Measurements from ENCODE around the gene UBASH3B.

UBASH3B gene

DNA sequence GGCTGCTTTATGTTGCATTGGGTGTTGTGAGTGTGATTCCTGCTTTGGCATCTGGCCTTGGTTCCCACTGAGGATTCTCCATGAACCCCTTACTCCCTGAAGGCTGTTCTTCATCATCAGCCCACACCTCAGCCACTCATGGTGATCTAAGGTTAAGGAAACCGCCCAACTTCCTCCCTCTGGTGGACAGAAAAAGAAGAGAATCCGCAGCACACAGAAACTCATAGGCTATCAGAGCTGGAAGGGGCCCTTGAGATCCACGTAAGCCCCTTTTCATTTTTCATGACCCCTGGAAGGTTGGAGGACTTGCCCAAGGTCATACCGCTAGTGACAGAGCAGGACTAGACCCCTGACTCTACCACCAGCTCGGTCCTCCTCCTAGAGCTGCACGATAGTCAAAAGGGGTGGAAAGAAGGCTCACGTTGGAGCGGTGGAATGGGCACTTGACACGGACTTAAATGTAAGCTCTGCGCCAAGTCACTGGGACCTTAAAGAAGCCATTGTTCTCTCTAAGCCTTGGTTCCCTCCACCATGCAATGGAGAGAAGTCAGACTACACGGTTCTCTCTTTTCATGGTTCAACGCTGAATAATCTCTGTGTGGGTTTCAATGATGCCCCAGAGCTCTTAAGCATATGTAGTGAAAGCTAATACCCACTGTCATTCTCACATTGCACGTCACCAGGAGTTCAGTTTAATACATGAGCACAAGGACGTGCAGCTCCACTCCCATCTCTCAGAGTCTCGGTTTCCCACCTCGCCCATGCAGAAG is 99.2 kb downstream of the UBASH3B start:
- DNase-seq (ENCODE audit: low read depth in 2 of 2), result peak in 1 of 2 donors; percentile 30

DNA sequence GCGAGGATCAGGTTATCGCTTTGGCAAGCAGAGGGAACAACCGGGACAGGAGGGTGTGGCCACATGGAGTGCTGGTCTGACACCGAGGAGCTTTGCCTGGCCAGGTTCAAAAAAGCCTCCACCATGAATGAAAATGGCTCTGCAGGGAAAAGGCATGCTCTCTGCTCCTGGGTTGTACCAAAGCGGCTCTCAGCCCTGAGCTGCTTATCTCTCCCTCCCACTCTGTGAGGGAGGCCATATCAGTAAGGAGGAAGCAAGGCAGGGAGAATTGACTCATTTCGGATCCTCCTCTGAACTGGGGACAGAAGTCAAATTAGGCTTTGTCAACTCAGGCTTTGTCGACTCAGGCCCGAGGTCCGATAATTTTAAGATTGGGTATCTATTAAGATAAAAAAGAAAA is 99.9 kb downstream of the UBASH3B start:
- no peak for DNase-seq (ENCODE audit: low read depth in 2 of 2)

DNA sequence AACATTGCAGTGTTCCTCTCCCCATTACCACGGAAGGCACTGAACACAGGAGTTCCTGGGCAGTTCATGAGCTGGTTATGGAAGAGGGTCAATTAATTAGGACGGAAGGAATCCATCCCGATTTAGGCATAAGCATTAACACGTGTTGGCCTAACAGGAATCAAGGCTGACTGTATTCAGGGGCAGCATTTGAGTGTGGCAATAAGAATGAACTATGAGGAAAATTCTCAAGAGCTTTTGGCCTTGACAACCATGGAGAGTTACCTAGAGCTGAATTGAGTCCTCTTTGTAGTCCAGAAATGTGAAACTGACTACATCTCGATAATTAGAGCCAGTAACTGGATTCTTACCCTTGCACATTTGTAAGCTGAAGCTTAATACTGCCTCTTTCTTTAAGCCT is 100.4 kb downstream of the UBASH3B start:
- no peak for DNase-seq (ENCODE audit: low read depth in 2 of 2)

DNA sequence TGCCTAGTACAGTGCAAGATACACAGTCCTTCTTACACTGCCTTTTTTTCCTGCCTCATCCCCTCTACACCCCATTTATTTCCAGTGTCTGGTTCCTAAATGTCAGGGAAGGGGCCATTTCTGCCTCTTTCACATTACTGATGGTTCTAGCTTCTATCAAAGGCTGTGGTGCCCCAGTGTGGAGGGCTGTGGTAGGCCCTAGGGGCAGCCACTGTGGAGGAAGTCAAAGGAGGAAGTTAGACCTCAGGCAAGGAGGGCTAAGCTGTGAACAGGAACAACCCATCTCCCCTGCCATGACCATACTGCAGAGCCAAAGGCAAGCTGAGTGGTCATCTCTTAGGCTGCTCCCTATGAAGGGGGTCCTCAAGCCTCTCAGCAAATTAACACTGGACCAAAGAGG is 100.9 kb downstream of the UBASH3B start:
- DNase-seq (ENCODE audit: low read depth in 2 of 2), result no peak

DNA sequence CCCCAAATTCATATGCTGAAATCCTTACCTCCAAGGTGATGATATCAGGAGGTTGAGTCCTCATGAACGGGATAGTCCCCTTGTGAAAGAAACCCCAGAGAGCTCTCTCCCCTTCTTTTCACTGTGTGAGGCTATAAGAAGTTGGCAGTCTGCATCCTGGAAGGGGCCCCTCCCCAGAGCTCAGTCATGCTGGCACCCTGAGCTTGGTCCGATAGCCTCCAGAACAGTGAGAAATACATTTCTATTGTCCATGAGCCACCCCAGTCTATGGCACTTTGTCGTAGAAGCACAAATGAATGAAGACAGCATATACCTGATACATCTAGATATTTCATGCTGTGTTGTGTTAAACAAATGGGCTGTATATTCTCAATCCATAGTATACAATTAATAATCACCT is 101.7 kb downstream of the UBASH3B start:
- DNase-seq (ENCODE audit: low read depth in 2 of 2), result no peak

DNA sequence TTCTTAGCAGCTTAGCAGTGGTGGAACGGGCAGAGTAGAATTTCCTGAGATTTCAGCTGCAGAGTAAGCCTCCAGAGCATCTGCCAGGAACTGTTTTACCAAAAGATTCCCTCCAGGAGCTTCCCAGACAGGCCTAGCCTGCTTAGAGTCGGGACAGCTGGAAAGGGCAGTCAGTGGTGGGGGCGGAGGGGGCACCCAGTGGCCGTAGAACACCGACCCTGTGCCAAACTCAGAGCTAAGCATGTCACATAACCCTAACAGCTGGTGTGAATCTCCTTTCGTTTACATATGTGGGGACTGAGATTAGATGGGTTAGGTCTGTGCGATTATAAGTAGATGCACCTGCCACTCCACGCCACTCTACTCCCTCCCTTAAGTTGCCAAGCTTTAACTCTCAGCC is 102.8 kb downstream of the UBASH3B start:
- DNase-seq (ENCODE audit: low read depth in 2 of 2), result no peak

DNA sequence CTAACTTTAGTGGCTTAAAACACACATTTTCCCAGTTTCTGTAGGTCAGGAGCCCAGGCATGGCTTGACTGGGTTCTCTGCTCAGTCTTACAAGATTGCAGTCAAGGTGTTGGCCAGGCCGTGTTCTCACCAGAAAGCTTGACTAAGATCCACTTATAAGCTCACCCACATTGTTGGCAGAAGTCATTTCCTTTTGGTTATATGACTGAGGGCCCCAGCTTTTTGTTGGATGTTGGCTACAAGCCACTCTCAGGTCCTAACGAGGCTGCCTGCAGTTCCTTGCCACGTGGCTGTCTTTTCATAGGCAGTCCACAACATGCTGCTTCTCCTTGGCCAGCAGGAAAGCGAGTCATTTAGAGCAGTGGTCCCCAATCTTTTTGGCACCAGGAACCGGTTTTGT is 103.5 kb downstream of the UBASH3B start:
- no peak for DNase-seq (ENCODE audit: low read depth in 2 of 2)

DNA sequence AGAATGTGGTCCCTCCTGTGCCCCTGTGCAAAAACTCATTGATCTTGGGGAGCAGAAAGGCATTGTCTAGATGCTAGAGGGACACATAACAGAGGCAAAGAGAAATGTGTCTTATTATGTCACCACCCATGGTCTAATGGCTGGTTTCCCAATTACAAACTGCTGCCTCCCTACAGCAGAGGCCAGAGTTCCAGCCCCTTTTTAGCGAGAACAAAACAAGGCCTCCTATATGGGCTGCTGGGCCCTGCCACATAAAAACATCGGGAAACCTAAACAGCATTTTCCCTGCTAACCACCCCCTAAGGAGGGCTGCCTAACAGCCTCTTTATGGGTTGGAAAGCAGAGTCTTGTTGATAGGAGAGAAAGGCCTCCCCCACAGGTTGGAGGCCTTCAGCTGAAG is 107.6 kb downstream of the UBASH3B start:
- no peak for DNase-seq (ENCODE audit: low read depth in 2 of 2)

DNA sequence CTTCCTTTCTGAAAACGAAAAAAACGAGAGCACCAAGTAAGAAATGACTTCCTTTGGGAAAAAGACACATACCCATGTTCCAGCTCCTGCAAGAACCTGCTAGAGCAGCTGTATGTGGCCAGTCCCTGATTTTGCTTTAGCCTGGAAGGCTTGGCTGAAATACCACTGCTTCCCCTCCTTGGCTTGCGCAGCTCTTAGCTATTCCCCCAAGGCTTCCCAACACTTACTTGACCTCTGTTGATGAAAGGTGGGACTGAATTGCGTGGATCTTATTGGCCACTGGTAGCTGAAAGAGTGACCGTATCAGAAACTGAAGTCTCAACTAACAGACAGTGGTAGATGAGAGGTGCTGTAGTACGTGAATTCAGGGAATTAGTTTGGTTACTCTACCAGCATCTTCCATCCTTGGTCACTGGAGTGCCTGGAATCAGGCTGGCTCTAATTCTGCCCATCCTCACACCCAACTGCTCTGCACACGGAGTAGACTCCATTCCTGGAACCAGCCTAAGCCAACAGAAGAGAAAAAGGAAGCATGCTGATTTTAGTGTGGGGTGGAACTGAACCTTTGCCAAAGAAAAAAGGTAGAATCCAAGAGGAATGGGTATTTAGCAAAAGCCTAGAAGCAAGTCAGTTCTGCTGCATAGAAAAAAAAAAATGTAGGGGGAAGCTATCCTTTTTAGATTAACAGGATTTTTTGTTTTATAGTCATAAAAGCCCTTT is 109.0 kb downstream of the UBASH3B start:
- no peak for DNase-seq (ENCODE audit: low read depth in 2 of 2)

DNA sequence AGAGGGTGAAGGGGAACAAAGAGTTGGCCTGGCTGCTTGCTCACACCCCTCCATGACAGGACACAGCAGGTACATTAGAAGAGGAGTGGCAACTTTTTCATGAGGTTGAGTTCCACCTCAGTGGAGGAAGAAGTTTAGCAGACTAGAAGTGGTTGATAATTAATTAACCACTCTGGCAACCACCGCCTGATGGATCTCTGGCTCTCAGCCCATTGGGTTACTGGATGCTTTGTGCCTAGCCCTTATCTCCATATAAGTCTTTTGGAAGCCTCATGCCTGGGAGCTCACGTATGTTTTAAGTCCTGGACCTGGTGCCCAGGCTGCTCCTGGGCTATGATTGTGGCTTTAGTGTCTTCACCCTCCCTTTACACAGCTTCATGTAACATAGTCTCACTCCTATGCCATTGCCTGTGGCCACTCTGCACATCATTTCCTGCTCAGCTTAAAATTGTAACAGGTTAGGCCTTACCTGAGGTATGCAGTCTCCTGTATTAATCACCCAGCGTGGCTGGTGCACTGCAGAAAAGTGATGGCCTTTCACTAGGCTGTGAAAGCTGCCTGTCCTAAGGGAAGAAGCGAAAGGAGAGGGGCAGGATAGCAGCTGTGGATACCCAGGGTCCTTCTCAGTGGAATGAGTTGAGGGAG is 110.1 kb downstream of the UBASH3B start:
- no peak for DNase-seq (ENCODE audit: low read depth in 2 of 2)

DNA sequence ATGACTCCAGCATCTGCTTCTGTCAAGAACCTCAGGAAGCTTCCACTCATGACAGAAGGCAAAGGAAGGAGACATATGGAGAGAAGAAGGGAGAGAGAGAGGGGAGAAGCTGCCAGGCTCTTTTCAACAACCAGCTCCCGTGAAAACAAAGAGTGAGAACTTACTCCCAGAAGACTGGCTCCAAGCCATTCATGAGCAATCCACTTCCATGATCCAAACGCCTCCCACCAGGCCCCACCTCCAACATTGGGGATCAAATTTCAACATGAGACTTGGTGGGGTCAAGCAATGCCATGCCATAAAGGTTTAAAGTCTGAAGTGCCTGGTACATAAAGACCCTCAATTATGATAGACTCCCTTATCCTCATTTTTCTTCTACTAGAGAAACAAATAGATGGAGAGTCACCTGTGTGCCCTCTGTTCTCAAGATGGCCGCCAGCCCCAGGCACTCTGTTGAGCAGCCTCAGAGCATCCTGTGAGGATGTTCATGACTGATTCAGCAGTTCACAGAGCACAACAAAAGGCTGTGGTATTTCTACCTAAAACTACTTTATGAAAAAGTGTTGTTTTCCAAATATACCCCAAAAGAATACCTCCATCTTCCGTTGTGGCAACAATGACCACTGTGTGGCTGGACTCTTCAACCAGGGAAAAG is 113.7 kb downstream of the UBASH3B start:
- no peak for DNase-seq (ENCODE audit: low read depth in 2 of 2)

DNA sequence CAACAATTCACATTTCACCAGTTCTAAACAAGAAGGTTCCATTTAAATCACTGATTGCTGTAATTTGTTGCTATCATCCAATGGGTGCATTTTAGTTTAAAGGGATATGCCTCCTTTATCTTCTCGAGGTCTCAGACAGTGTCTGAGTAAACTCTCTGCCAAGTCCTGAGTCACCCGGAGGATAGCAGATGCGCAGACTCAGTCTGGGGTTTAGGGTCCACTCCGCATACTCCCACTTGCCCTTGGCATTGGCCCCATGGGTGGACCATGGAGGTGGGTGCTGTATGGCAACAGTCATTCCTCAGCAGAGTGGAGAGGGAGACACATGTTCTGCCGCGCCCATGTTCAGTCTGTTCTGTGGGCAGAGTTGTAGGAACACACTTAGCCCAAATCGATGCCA is 117.4 kb downstream of the UBASH3B start:
- DNase-seq (ENCODE audit: low read depth in 2 of 2), result no peak

DNA sequence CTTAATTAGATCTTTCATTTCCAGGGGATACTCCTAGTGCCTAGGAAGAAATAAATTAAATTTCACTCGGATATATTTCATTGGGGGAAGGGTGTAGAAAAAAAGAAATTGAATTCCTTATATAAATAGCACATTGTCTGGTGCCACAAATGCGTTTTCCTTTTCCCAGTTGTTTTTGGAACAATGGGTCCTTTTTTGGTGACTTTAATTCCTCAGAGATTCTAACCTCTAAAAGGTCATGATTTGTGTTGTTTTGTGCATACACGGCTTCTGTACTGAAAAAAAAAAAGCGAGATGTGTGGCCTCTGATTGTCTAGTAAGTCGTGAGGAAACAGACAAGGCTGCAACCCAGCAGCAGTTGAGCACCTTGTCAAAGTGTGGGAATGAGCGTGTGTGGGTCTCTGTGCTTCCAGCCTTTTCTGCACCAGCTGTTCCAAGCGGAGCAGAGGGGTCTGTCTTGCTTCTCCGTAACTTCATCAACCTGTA is 118.3 kb downstream of the UBASH3B start:
- DNase-seq (ENCODE audit: low read depth in 2 of 2), result no peak

DNA sequence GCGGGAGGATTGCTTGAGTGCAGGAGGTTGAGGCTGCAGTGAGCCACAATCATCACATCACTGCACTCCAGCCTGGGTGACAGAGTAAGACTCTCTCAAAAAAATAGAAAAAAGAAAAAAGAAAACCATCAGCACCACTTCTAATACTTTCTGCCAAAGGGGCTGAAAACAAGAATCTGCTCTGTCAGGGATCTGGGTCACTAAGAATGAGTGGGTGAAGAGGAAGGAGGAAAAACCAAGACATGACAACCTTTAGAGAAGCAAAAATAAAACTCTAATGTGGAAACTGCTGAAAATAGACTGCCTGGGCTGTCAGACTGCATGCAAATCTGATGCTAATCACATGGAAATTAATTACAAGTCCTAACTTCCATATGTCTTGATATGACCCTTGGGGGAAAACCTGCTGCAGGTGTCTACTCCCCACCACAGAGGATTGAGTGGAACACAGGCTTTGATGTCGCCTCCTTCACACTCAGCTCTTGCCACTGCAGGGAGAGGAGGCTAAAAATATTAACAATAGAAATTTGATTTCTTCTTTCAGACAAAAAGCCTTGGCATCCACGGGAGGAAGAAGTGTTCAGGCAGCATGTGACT is 120.3 kb downstream of the UBASH3B start:
- no peak for DNase-seq (ENCODE audit: low read depth in 2 of 2)

DNA sequence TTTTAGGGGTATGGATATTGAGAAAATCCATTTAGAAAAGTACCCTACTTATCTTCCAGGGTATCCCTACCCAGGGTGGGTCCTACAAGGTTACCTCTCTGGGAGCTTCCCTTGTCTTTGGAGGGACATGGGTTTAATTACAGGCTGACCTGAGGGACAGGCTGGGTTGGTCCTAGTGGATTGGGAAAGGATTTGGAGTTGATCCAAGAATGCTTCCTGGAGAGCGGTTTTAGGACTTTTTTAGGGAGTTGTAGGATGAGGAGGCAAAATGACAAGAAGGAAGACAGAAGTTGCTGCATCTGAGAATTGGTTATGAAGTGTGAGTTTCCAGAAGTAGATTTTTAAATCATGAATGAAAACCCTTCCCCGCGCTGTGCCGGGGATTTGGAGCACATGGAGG is 121.0 kb downstream of the UBASH3B start:
- DNase-seq (ENCODE audit: low read depth in 2 of 2), result no peak

DNA sequence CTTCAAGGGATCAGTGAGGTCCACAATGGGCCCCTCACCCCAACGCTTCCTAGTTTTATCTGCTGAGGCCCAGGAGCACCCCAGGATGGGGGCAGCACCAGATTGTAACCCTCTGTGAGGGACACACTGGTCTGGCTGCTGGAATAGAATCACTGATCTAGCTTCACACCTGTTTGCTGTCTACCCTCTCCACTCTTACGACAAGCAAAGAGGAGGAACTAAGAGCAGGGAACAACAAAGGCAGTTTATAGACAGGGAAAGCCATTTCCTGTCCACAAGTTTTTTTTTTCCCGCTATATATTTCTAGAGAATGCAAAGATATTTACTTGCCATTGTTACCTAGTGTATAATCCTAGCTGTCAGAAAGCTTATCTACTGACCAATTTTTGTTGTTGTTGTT is 121.8 kb downstream of the UBASH3B start:
- DNase-seq (ENCODE audit: low read depth in 2 of 2), result no peak

DNA sequence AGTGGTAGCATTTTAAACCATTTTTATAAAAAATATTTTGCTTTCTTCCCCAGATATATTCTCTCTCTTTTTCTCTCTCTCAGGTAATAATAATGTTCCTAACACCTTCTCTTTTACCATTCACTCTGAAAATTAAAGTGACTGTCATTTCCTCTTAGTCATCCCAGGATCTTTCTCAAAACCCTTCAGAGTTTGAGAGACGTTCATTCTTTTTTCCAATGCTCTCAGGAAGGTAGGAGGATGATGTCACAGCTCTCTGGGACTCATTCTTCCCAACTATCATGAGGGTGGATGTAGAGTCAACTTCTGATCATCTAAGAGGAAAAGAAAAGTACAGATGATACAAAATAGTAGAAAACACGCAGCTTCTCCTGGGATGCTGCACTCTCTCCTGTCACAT is 122.6 kb downstream of the UBASH3B start:
- DNase-seq (ENCODE audit: low read depth in 2 of 2), result no peak

DNA sequence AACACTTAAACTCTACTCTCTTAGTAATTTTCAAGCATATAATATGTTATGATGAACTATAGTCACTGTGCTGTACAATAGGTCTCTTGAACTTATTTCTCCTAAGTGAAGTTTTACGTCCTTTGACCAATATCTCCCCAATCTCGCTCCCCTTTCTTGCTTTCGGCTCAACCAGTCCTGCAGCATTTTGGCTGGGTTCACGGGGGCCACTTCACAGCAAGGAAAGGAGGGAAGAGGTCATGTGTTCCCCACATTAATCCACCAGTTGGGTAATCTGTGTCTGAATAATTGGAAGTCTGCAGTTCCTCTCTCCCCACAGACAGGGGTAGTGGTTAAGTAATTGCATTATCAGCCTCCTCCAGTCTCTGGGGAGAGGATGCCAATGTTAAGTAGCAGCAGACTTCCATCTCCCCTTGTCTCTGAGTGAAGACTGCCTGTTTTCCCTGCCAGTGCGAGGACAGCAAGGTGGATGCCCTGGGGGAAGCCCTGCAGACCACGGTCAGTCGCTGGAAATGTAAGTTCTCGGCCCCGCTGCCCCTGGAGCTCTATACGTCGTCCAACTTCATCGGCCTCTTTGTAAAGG is 123.6 kb downstream of the UBASH3B start:
- no peak for DNase-seq (ENCODE audit: low read depth in 2 of 2)

DNA sequence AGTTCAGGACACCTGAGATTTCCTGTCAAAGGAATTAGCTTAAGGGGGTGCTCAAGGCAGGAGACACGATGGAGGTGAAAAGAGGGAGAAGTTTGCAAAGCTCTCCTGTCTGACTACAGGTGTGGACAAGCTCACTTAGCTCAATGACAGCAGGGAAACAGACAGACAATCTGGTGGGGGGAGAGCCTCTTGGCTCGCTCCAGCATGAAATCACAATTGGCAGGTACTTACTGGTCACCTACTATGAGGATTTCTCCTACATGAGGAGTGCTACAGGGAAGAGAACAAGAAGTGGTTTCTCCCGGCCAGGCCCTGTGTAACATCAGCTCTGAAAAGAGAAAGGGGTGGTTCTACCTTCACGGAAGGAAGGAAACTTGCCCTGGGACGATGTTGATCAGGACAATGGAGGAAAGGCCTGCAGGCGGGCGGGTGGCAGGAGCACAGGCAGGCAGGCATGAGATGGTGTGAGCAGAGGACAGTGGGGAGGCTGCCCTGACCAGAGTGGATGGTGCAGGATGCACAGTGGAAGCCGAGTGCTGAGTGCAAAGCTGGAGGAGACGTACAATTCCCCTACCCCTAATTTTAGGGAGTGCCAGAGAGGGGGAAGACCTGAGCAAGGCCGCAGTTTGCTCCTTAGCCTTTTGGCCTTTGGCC is 124.9 kb downstream of the UBASH3B start:
- no peak for DNase-seq (ENCODE audit: low read depth in 2 of 2)

DNA sequence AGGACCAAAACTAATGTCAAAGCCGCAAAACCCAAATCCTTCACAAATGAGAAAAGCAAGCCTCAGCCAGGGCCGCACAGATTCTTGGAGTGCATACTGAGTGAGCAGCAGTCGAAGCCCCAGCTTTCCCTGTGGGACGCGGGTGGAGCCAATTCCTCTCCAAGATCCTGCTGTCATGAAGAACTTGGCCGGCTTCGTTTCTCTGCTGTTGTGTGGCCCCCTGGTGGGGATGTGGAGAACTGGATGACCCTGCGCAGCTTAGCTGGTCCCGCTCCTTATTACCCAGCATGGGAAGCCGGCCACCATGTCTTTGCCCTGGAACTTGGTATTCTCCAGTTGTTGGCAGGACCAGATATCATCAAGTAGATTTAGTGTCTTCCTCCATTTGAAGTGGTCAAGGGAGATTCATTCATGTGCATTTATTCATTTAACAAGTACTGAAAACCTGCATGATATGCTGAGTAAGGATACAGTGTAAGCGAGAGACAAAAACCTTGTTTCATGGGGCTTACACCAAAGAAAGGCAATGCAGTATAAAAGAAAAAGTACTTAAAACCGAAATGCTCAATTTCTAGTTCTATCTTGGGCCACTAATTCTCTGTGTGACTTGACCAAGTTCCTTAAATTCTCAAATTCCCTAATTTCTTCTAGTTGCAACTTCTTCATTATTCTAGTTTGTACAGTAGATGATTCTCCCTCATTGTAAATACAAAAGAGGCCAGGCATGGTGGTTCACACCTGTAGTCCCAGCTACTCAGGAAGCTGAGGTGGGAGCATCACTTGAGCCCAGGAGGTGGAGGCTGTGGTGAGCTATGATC is 126.1 kb downstream of the UBASH3B start:
- DNase-seq (ENCODE audit: low read depth in 2 of 2), result peak; percentile 68 to 75

All from stimulated activated CD4-positive, alpha-beta T cell treated with anti-CD3 and anti-CD28 coated beads, Interleukin-1b, Interleukin-23, amount 100 ng/mL, for 4 hours (primary cell).